HepG2 (cell line): ENCODE measurements around the gene FOXA3. TPM values are rescaled to one million over a fixed set of nuclear protein-coding genes. Genes with fewer than 3 reads are reported as not detected.

Source experiments
- ARNTL ChIP-seq: sonication (generic); formaldehyde crosslinking; IDR thresholded peaks from 2 replicates; pipeline ENCODE4 v1.4.0; 2020; ENCODE audit warnings: mild to moderate bottlenecking, missing genetic modification reagents
- CBX1 ChIP-seq: IDR thresholded peaks from one replicate; pipeline ENCODE4 v1.6.1; 2016; ENCODE audit warnings: antibody characterized with exemption, low read depth
- FLYWCH1 ChIP-seq: sonication (generic); formaldehyde crosslinking; IDR thresholded peaks from 2 replicates; pipeline ENCODE4 v1.8.1; 2023; ENCODE audit warnings: mild to moderate bottlenecking, missing genetic modification reagents
- HOXA3 ChIP-seq: sonication (generic); formaldehyde crosslinking; IDR thresholded peaks from 2 replicates; pipeline ENCODE4 v1.5.0; 2020; ENCODE audit warnings: missing genetic modification reagents
- HOXA5 ChIP-seq: sonication (generic); formaldehyde crosslinking; IDR thresholded peaks from 2 replicates; pipeline ENCODE4 v1.4.0; 2020; ENCODE audit warnings: missing genetic modification reagents
- IRF2 ChIP-seq: IDR thresholded peaks from 2 replicates; pipeline ENCODE4 v1.6.1; 2018; ENCODE audit warnings: missing genetic modification reagents, missing compliant biosample characterization
- KAT7 ChIP-seq: IDR thresholded peaks from 2 replicates; pipeline ENCODE4 v1.6.1; 2018; ENCODE audit warnings: borderline replicate concordance, missing compliant biosample characterization
- LRRFIP1 ChIP-seq: sonication (generic); formaldehyde crosslinking; conservative IDR thresholded peaks from 2 replicates; pipeline ENCODE4 v1.4.0; 2020; ENCODE audit warnings: missing genetic modification reagents
- MAF1 ChIP-seq: sonication (generic); formaldehyde crosslinking; IDR thresholded peaks from 2 replicates; pipeline ENCODE4 v1.5.0; 2020; ENCODE audit warnings: missing genetic modification reagents, borderline replicate concordance
- MAZ ChIP-seq, 2 experiments: sonication (generic) in 1 of 2; formaldehyde crosslinking in 1 of 2; IDR thresholded peaks; 2 replicates each; pipeline versions ENCODE4 v1.5.0 to v1.6.1; 2012 to 2020; ENCODE audit warnings: low read depth in 2 of 2, mild to moderate bottlenecking in 2 of 2, borderline replicate concordance in 1 of 2, improper control_type of control experiment in 1 of 2, low read length in 1 of 2, missing genetic modification reagents in 1 of 2, moderate library complexity in 1 of 2
- NFIC ChIP-seq: IDR thresholded peaks from 2 replicates; pipeline ENCODE4 v1.6.1; 2012; ENCODE audit warnings: mild to moderate bottlenecking, low read length, inconsistent platforms
- NR3C1 ChIP-seq: sonication (generic); formaldehyde crosslinking; IDR thresholded peaks from 2 replicates; pipeline ENCODE4 v1.4.0; 2020; ENCODE audit warnings: missing genetic modification reagents
- NRL ChIP-seq: sonication (generic); formaldehyde crosslinking; IDR thresholded peaks from 2 replicates; pipeline ENCODE4 v1.5.0; 2020; ENCODE audit warnings: missing genetic modification reagents, mild to moderate bottlenecking, moderate library complexity, borderline replicate concordance
- PCBP2 ChIP-seq: fragments of 200-400 bp; formaldehyde crosslinking; optimal IDR thresholded peaks from 2 replicates; pipeline ENCODE3; 2018; ENCODE audit warnings: low read length, low read depth; ENCODE audit not compliant: poor library complexity, severe bottlenecking
- RAD21 ChIP-seq: fragments of 450-650 bp; formaldehyde crosslinking; IDR thresholded peaks from 2 replicates; pipeline ENCODE4 v1.5.0; 2020; ENCODE audit warnings: mild to moderate bottlenecking
- SMARCE1 ChIP-seq: fragments of 450-650 bp; IDR thresholded peaks from 2 replicates; pipeline ENCODE4 v1.6.1; 2017; ENCODE audit warnings: borderline replicate concordance
- ZNF33B ChIP-seq: sonication (generic); formaldehyde crosslinking; IDR thresholded peaks from 2 replicates; pipeline ENCODE4 v1.5.1; 2020; ENCODE audit warnings: mild to moderate bottlenecking, missing genetic modification reagents
- polyA plus RNA-seq, 8 experiments: library from polyadenylated mRNA; depleted of rRNA in 3 of 8; stranded (reverse) in 7 of 8; unstranded in 1 of 8; fragments of >200 nt; fragmentation: Illumina TruSeq in 4 of 8; extraction: Trizol in 4 of 8; gene quantifications; 2 replicates each; pipeline versions ENCODE4 v1.2.1 to v1.2.3, GENCODE V29; 2011 to 2016; ENCODE audit warnings: low read depth in 4 of 8, missing spikeins in 1 of 8, mixed read lengths in 1 of 8; ENCODE audit not compliant: insufficient read depth in 1 of 8
- total RNA-seq, 5 experiments: library from RNA; depleted of rRNA; stranded (reverse); fragments of >200 nt; fragmentation: Illumina TruSeq; extraction: Trizol; gene quantifications; 2 replicates each; pipeline ENCODE4 v1.2.3, GENCODE V29; 2016; ENCODE audit warnings: low read depth in 1 of 5
- TF ChIP-seq, protein P1 (sequence below): sonication (generic); formaldehyde crosslinking; IDR thresholded peaks from 2 replicates; pipeline ENCODE4 v1.5.1; 2020; ENCODE audit warnings: mild to moderate bottlenecking, missing genetic modification reagents, borderline replicate concordance
- TF ChIP-seq, protein P2 (sequence below): sonication (generic); formaldehyde crosslinking; IDR thresholded peaks from 2 replicates; pipeline ENCODE4 v1.4.0; 2020; ENCODE audit warnings: missing genetic modification reagents, borderline replicate concordance
- TF ChIP-seq, protein P3 (sequence below): sonication (generic); formaldehyde crosslinking; IDR thresholded peaks from 2 replicates; pipeline ENCODE4 v1.5.0; 2020; ENCODE audit warnings: mild to moderate bottlenecking, low read depth, missing genetic modification reagents, borderline replicate concordance
- TF ChIP-seq, protein P4 (sequence below): sonication (generic); formaldehyde crosslinking; IDR thresholded peaks from 2 replicates; pipeline ENCODE4 v1.9.0; 2021; ENCODE audit warnings: missing genetic modification reagents, borderline replicate concordance

FOXA3 gene
- total and polyA plus RNA-seq, 2 of the 13 experiments (the other 11 are each of a cell fraction or from before 2014, with no cell fraction given): 29.8 to 47.6 TPM

DNA sequence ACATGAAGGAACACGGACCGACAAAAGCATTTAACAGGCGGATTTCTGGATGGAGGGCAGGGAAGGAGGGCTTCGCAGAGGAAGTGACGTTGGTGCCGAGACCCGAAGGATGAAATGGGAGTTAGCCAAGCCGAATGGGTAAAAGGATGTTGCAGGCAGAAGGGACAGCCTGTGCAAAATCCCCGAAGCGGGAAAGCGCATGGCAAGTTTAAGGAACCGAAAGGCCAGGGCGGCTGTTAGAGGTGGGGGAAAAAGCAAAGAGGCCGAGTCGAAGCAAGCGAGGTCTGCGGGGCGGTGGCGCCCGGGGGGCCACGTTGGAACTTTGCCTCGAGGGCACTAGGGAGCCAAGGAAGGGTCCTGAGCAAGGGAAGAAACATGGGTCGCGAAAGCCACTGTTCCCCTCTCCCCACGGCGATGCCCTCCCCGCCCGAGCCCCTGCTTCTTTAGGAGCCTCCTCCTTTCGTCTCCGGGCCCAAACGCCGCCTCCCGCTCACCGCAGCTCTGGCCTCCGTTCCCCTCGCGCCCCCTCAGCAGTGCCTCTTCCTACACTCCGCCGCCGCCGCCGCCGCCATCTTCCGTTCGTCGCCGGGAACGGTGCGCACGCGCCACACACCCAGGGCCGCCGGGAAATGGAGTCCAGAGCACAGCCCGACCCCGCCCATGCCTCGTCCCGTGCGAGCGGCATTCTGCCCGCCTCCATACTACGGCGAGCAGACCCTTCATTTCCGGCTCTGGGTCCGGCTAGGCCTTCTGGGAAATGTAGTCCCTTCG is 1.4 kb upstream of the FOXA3 start, which contains the start of gene SYMPK (continued):
- TF ChIP-seq LRRFIP1 (no peak), FLYWCH1 (CRISPR knock-in tag) (no peak), ZNF33B (CRISPR knock-in tag) (no peak), NRL (CRISPR knock-in tag) (peak; percentile 23), HOXA3 (peak; percentile 91; the same call in 1 of the 2 replicates), MAZ (IDR thresholded peaks at IDR 0.05; ENCODE audit: borderline replicate concordance, low read depth, low read length) (no peak), MAZ (CRISPR knock-in tag; IDR thresholded peaks at IDR 0.05; ENCODE audit: low read depth) (peak; percentile 86), HOXA5 (peak; percentile 62), ARNTL (CRISPR knock-in tag) (no peak), SMARCE1 (no peak), NFIC (no peak), KAT7 (CRISPR knock-in tag) (peak; percentile 85), NR3C1 (CRISPR knock-in tag) (no peak), IRF2 (CRISPR knock-in tag) (peak; percentile 97), RAD21 (CRISPR knock-in tag) (no peak), PCBP2 (no peak), CBX1 (peak; percentile 71), MAF1 (CRISPR knock-in tag) (0 out of 2 replicates have a peak, but pooled peaks have one; percentile 62)
- TF ChIP-seq, protein P1, sequence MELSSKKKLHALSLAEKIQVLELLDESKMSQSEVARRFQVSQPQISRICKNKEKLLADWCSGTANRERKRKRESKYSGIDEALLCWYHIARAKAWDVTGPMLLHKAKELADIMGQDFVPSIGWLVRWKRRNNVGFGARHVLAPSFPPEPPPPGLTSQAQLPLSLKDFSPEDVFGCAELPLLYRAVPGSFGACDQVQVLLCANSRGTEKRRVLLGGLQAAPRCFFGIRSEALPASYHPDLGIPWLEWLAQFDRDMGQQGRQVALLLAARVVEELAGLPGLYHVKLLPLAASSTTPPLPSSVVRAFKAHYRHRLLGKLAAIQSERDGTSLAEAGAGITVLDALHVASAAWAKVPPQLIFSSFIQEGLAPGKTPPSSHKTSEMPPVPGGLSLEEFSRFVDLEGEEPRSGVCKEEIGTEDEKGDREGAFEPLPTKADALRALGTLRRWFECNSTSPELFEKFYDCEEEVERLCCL (CRISPR knock-in tag): no peak
- TF ChIP-seq, protein P2, sequence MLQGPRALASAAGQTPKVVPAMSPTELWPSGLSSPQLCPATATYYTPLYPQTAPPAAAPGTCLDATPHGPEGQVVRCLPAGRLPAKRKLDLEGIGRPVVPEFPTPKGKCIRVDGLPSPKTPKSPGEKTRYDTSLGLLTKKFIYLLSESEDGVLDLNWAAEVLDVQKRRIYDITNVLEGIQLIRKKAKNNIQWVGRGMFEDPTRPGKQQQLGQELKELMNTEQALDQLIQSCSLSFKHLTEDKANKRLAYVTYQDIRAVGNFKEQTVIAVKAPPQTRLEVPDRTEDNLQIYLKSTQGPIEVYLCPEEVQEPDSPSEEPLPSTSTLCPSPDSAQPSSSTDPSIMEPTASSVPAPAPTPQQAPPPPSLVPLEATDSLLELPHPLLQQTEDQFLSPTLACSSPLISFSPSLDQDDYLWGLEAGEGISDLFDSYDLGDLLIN (CRISPR knock-in tag): peak; percentile 42; the same call in 1 of the 2 replicates
- TF ChIP-seq, protein P3, sequence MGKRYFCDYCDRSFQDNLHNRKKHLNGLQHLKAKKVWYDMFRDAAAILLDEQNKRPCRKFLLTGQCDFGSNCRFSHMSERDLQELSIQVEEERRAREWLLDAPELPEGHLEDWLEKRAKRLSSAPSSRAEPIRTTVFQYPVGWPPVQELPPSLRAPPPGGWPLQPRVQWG (CRISPR knock-in tag): no peak
- TF ChIP-seq, protein P4, sequence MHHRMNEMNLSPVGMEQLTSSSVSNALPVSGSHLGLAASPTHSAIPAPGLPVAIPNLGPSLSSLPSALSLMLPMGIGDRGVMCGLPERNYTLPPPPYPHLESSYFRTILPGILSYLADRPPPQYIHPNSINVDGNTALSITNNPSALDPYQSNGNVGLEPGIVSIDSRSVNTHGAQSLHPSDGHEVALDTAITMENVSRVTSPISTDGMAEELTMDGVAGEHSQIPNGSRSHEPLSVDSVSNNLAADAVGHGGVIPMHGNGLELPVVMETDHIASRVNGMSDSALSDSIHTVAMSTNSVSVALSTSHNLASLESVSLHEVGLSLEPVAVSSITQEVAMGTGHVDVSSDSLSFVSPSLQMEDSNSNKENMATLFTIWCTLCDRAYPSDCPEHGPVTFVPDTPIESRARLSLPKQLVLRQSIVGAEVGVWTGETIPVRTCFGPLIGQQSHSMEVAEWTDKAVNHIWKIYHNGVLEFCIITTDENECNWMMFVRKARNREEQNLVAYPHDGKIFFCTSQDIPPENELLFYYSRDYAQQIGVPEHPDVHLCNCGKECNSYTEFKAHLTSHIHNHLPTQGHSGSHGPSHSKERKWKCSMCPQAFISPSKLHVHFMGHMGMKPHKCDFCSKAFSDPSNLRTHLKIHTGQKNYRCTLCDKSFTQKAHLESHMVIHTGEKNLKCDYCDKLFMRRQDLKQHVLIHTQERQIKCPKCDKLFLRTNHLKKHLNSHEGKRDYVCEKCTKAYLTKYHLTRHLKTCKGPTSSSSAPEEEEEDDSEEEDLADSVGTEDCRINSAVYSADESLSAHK (CRISPR knock-in tag): no peak
